Lower leg skin (tissue), 3 donors: ENCODE measurements around the gene CPAMD8.

ENCODE experiments used
- POLR2A ChIP-seq, 2 donors: fragments of 450-650 bp; IDR thresholded peaks; one replicate each; pipeline ENCODE4 v1.6.1; 2016 to 2017; ENCODE audit warnings: antibody characterized with exemption in 2 of 2, mild to moderate bottlenecking in 1 of 2, moderate library complexity in 1 of 2
- TF ChIP-seq, protein P1 (sequence below), 3 donors: fragments of 450-650 bp; IDR thresholded peaks; one replicate each; pipeline ENCODE4 v1.5.1; 2016; ENCODE audit warnings: antibody characterized with exemption in 3 of 3, mild to moderate bottlenecking in 3 of 3, moderate library complexity in 2 of 3

DNA sequence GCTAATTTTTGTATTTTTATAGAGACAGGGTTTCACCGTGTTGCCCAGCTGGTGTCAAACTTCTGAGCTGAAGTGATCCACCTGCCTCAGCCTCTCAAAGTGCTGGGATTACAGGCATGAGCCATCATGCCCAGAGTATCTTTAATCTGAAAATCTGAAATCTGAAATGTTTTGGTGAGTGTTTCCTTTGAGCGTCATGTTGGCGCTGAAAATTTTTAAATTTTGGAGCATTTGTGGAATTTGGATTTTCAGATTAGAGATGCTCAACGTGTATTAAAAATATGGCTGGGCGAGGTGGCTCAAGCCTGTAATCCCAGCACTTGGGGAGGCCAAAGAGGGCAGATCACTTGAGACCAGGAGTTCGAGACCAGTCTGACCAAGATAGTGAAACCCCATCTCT lies 5.1 kb upstream of the CPAMD8 start:
- TF ChIP-seq POLR2A (IDR thresholded peaks at IDR 0.05) = no peak
- TF ChIP-seq, protein P1, sequence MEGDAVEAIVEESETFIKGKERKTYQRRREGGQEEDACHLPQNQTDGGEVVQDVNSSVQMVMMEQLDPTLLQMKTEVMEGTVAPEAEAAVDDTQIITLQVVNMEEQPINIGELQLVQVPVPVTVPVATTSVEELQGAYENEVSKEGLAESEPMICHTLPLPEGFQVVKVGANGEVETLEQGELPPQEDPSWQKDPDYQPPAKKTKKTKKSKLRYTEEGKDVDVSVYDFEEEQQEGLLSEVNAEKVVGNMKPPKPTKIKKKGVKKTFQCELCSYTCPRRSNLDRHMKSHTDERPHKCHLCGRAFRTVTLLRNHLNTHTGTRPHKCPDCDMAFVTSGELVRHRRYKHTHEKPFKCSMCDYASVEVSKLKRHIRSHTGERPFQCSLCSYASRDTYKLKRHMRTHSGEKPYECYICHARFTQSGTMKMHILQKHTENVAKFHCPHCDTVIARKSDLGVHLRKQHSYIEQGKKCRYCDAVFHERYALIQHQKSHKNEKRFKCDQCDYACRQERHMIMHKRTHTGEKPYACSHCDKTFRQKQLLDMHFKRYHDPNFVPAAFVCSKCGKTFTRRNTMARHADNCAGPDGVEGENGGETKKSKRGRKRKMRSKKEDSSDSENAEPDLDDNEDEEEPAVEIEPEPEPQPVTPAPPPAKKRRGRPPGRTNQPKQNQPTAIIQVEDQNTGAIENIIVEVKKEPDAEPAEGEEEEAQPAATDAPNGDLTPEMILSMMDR (IDR thresholded peaks at IDR 0.05) = no peak
